HepG2 (cell line): ENCODE measurements around the gene BCL2A1. TPM values are rescaled to one million over a fixed set of nuclear protein-coding genes. Genes with fewer than 3 reads are reported as not detected.
"Not testable (repeated sequence)": the region's sequence is repeated elsewhere in the genome, so short reads cannot be mapped to it uniquely, and the experiment has no call there.

Source experiments
- ATAC-seq: fragments of 200-7000 bp; cut with Tn5 transposase; 3 replicates; pipeline ENCODE4 v1.9.1; 2020; ENCODE audit warnings: mild to moderate bottlenecking, moderate library complexity
- BruUV-seq: library from RNA; stranded (reverse); fragments of 400-500 nt; replicated peaks from 2 replicates; lab custom pipeline; 2021; lab: Mats Ljungman, UMichigan
- CTCF ChIA-PET: fragments of 300-600 bp; formaldehyde crosslinking; extraction: SDS; loops from one replicate; lab custom pipeline; 2021; ENCODE audit warnings: low total read pairs, inconsistent platforms, low intra/inter-chr PET ratio; lab: Yijun Ruan, JAX
- POLR2A ChIA-PET: fragments of 350-600 bp; sonication (Branson Sonifier 250); formaldehyde crosslinking; loops from one replicate; lab custom pipeline; 2020; ENCODE audit warnings: antibody characterized with exemption, inconsistent platforms; lab: Yijun Ruan, JAX
- DNase-seq: peaks from one replicate; pipeline ENCODE4 v3.0.0-alpha.2; 2015; ENCODE audit warnings: low spot score
- FAIRE-seq: peaks from 3 replicates; lab custom pipeline; 2011; peaks lifted over from hg19 to GRCh38; lab: Jason Lieb, UNC
- H2AFZ ChIP-seq: one replicate; pipeline ENCODE4 v1.6.1; 2011; ENCODE audit warnings: low read length, inconsistent platforms
- H3K27ac ChIP-seq: fragments of 300-600 bp; 3 replicates; pipeline ENCODE4 v1.8.0; 2011; ENCODE audit warnings: mixed run types, mild to moderate bottlenecking, mixed read lengths, low read length, inconsistent platforms; ENCODE audit not compliant: insufficient read depth; ENCODE audit errors: extremely low read length
- H3K27me3 ChIP-seq, 2 experiments: fragments of 200-600 bp in 1 of 2; 2 replicates in 1 of 2; 3 replicates in 1 of 2; pipeline versions ENCODE4 v1.6.0 to v1.8.0; 2011; ENCODE audit warnings: low read length in 2 of 2, mild to moderate bottlenecking in 2 of 2, moderate library complexity in 2 of 2, inconsistent platforms in 1 of 2; ENCODE audit not compliant: insufficient read depth in 2 of 2, control insufficient read depth in 1 of 2
- H3K36me3 ChIP-seq, 2 experiments: fragments of 200-600 bp in 1 of 2; replicated peaks in 1 of 2; 2 replicates in 1 of 2; 3 replicates in 1 of 2; pipeline versions ENCODE4 v1.5.1 to v1.8.0; 2011; ENCODE audit warnings: low read length in 2 of 2, inconsistent platforms in 1 of 2; ENCODE audit not compliant: insufficient read depth in 2 of 2, control insufficient read depth in 1 of 2
- H3K4me1 ChIP-seq: 2 replicates; pipeline ENCODE4 v1.5.1; 2012; ENCODE audit warnings: low read length, inconsistent platforms; ENCODE audit not compliant: insufficient read depth
- H3K4me2 ChIP-seq: 2 replicates; pipeline ENCODE4 v1.6.0; 2011; ENCODE audit warnings: low read depth, low read length, inconsistent platforms
- H3K4me3 ChIP-seq, 3 experiments: fragments of 200-600 bp in 1 of 3; sonication (generic), shearing (Covaris generic) in 1 of 3; replicated peaks in 1 of 3; 2 replicates each; pipeline ENCODE4 v1.5.1; 2011 to 2016; ENCODE audit warnings: low read length in 3 of 3, inconsistent platforms in 2 of 3, low read depth in 2 of 3, mild to moderate bottlenecking in 2 of 3, control low read depth in 1 of 3, mixed read lengths in 1 of 3; ENCODE audit not compliant: insufficient read depth in 1 of 3
- H3K79me2 ChIP-seq: one replicate; pipeline ENCODE4 v1.6.1; 2011; ENCODE audit warnings: low read length, inconsistent platforms; ENCODE audit not compliant: insufficient read depth
- H3K9ac ChIP-seq: 2 replicates; pipeline ENCODE4 v1.6.0; 2011; ENCODE audit warnings: mild to moderate bottlenecking, low read depth, low read length, inconsistent platforms; ENCODE audit not compliant: insufficient read depth
- H3K9me3 ChIP-seq: 2 replicates; pipeline ENCODE4 v1.5.1; 2012; ENCODE audit warnings: mild to moderate bottlenecking, low read length
- H4K20me1 ChIP-seq: 2 replicates; pipeline ENCODE4 v1.6.0; 2011; ENCODE audit warnings: inconsistent platforms, mild to moderate bottlenecking, low read length, moderate library complexity; ENCODE audit not compliant: insufficient read depth
- KAT2B ChIP-seq: fragments of 150-350 bp; IDR thresholded peaks from 2 replicates; pipeline ENCODE4 v1.6.1; 2014; ENCODE audit warnings: low read depth, low read length, borderline replicate concordance
- WGBS: methylation state at CpG from one replicate; pipeline ENCODE4 v1.1.6; 2017; ENCODE audit warnings: low lambda C conversion rate; 5-methylcytosine and 5-hydroxymethylcytosine counted together
- in situ Hi-C: cut with HindIII; loops from 2 replicates; pipeline ENCODE4 v1.10.0; 2017; ENCODE audit warnings: low pct_unique_long_range_greater_than_20kb; ENCODE audit not compliant: extremely low pct_ligation_motif_present
- intact Hi-C: fragments of 100-400 bp; cut with micrococcal nuclease; formaldehyde crosslinking; loops from one replicate; pipeline ENCODE4 v1.10.0; 2022; ENCODE audit not compliant: unreplicated experiment
- polyA plus RNA-seq, 8 experiments: library from polyadenylated mRNA; depleted of rRNA in 3 of 8; stranded (reverse) in 7 of 8; unstranded in 1 of 8; fragments of >200 nt; fragmentation: Illumina TruSeq in 4 of 8; extraction: Trizol in 4 of 8; gene quantifications; 2 replicates each; pipeline versions ENCODE4 v1.2.1 to v1.2.3, GENCODE V29; 2011 to 2016; ENCODE audit warnings: low read depth in 4 of 8, missing spikeins in 1 of 8, mixed read lengths in 1 of 8; ENCODE audit not compliant: insufficient read depth in 1 of 8
- total RNA-seq, 5 experiments: library from RNA; depleted of rRNA; stranded (reverse); fragments of >200 nt; fragmentation: Illumina TruSeq; extraction: Trizol; gene quantifications; 2 replicates each; pipeline ENCODE4 v1.2.3, GENCODE V29; 2016; ENCODE audit warnings: low read depth in 1 of 5
- TF ChIP-seq, protein P1 (sequence below): sonication (generic); formaldehyde crosslinking; IDR thresholded peaks from 2 replicates; pipeline ENCODE4 v1.8.1; 2023; ENCODE audit warnings: missing genetic modification reagents, mild to moderate bottlenecking, borderline replicate concordance

Gene BCL2A1
- total and polyA plus RNA-seq, 2 of the 13 experiments (the other 11 are each of a cell fraction or from before 2014, with no cell fraction given), result 0.08 to 0.31 TPM

DNA sequence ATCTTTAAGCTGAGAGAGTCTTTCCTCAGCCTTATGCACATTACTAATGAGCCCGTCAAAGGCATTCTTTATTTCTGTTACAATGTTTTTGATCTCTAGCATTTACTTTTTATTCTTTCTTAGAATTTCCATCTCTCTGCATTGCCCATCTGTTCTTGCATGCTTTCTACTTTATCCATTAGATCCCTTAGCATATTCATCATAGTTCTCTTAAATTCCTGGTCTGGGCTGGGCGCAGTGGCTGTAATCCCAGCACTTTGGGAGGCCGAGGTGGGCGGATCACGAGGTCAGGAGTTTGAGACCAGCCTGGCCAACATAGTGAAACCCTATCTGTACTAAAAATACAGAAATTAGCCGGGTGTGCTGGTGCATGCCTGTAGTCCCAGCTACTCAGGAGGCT lies 49.2 kb upstream of the BCL2A1 start:
- H3K9ac ChIP-seq, H3K27ac ChIP-seq, H3K36me3 ChIP-seq, POLR2A ChIA-PET, H2AFZ ChIP-seq, H3K4me2 ChIP-seq, H3K4me3 ChIP-seq, H3K79me2 ChIP-seq, FAIRE-seq, intact Hi-C loops, CTCF ChIA-PET, H4K20me1 ChIP-seq, ATAC-seq, DNase-seq, H3K27me3 ChIP-seq, H3K9me3 ChIP-seq, BruUV-seq: not testable (repeated sequence)
- peaks cover 31% of the 10 kb centered on the region for H3K4me1 ChIP-seq
- 56% methylated on average over 6 of the region's 6 CpGs for WGBS
- in situ Hi-C loops, result loop anchor here (25.0 kb wide), 1 partner anchor 292 kb away; no protein-coding TSS in a partner anchor

DNA sequence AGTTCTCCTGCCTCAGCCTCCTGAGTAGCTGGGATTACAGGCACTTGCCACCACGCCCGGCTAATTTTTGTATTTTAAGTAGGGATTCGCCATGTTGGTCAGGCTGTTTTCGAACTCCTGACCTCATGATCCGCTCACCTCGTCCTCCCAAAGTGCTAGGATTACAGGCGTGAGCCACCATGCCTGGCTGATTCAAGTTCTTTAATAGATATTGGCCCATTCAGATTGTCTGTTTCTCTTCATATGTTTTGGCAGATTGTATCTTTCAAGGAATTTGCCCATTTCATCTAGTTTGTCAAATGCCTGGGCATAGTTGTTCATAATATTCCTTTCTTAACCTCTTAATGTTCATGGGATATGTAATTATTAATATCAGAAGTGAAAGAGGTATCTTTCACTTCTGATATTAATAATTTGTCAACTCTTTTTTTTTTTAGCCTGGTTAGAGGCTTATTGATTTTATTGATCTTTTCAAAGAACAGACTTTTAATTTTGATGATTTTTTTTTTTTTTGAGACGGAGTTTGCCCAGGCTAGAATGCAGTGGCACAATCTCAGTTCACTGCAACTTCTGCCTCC lies 48.3 kb upstream of the BCL2A1 start:
- H3K27me3 ChIP-seq, result no peaks in the 10 kb centered on the region; a peak in 1 of 5 replicates
- no peaks in the 10 kb centered on the region for H3K36me3 ChIP-seq
- WGBS, result 61% methylated on average over 8 of the region's 8 CpGs
- no TSS peak for BruUV-seq
- no peak overlapping the region for H3K9ac ChIP-seq
- H3K4me1 ChIP-seq, result peaks cover 31% of the 10 kb centered on the region
- in situ Hi-C loops, result loop anchor here (25.0 kb wide), 1 partner anchor 293 kb away; no protein-coding TSS in a partner anchor
- intact Hi-C loops, result no loop called here
- DNase-seq (no peak), FAIRE-seq (no peak), ATAC-seq (no peak)
- ChIA-PET POLR2A (no interaction called here), CTCF (no interaction called here)
- no peaks in the 10 kb centered on the region for H3K9me3 ChIP-seq
- no peak overlapping the region for H3K27ac ChIP-seq
- H4K20me1 ChIP-seq, result no peaks in the 10 kb centered on the region
- H2AFZ ChIP-seq, result no peak overlapping the region
- no peaks in the 10 kb centered on the region for H3K79me2 ChIP-seq
- TF ChIP-seq, protein P1, sequence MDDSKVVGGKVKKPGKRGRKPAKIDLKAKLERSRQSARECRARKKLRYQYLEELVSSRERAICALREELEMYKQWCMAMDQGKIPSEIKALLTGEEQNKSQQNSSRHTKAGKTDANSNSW (CRISPR knock-in tag), result no peak
- TF ChIP-seq KAT2B, result peak; percentile 65
- H3K4me3 ChIP-seq, result no peak overlapping the region
- peak overlapping the region; percentile 13; the same call in 1 of the 2 replicates for H3K4me2 ChIP-seq
